SK-N-MC (cell line): ENCODE measurements around the gene SLC50A1.

Experiments
- EZH2 ChIP-seq: fragments of 200-600 bp; sonication (generic); IDR thresholded peaks from one replicate; pipeline ENCODE4 v1.6.1; 2017; ENCODE audit warnings: antibody characterized with exemption
- FOXP2 ChIP-seq: optimal IDR thresholded peaks from 2 replicates; pipeline ENCODE3; 2011; ENCODE audit warnings: mild to moderate bottlenecking, moderate library complexity; ENCODE audit not compliant: insufficient read depth; ENCODE audit errors: extremely low read length, control extremely low read depth
- POLR2AphosphoS5 ChIP-seq: IDR thresholded peaks from 2 replicates; pipeline ENCODE4 v1.6.1; 2012; ENCODE audit warnings: mild to moderate bottlenecking, low read depth, low read length, borderline replicate concordance

- TF ChIP-seq EZH2 (no peak), FOXP2 (no peak), POLR2AphosphoS5 (no peak)
Measured at GRCh38 chr1:155170101-155170785, 34.6 kb downstream of the SLC50A1 start.
